HepG2 (cell line): ENCODE results near the gene KISS1R. TPM values are rescaled to one million over a fixed set of nuclear protein-coding genes. Genes with fewer than 3 reads are reported as not detected.

Source experiments
- CHD4 ChIP-seq: fragments of 200-600 bp; sonication (generic); IDR thresholded peaks from 2 replicates; pipeline ENCODE4 v1.7.0; 2017; ENCODE audit warnings: mild to moderate bottlenecking, low read length, borderline replicate concordance
- EHMT2 ChIP-seq: fragments of 200-600 bp; sonication (generic); IDR thresholded peaks from 2 replicates; pipeline ENCODE4 v1.7.0; 2017; ENCODE audit warnings: antibody characterized with exemption, low read depth, low read length, borderline replicate concordance
- MEF2D ChIP-seq: sonication (generic); formaldehyde crosslinking; IDR thresholded peaks from 2 replicates; pipeline ENCODE4 v1.5.1; 2020; ENCODE audit warnings: mild to moderate bottlenecking, missing genetic modification reagents
- PHB2 ChIP-seq: fragments of 450-650 bp; IDR thresholded peaks from 2 replicates; pipeline ENCODE4 v1.6.1; 2018; ENCODE audit not compliant: partially characterized antibody
- PITX1 ChIP-seq: sonication (generic); formaldehyde crosslinking; IDR thresholded peaks from 2 replicates; pipeline ENCODE4 v1.5.1; 2020; ENCODE audit warnings: mild to moderate bottlenecking, missing genetic modification reagents
- RARA ChIP-seq: IDR thresholded peaks from 2 replicates; pipeline ENCODE4 v1.6.1; 2016; ENCODE audit warnings: missing genetic modification reagents, missing compliant biosample characterization
- RFXANK ChIP-seq: IDR thresholded peaks from 2 replicates; pipeline ENCODE4 v1.6.1; 2016
- SMAD9 ChIP-seq: sonication (generic); formaldehyde crosslinking; IDR thresholded peaks from 2 replicates; pipeline ENCODE4 v1.5.1; 2020; ENCODE audit warnings: mild to moderate bottlenecking, missing genetic modification reagents
- TARDBP ChIP-seq: sonication (generic); formaldehyde crosslinking; IDR thresholded peaks from 2 replicates; pipeline ENCODE4 v1.8.0; 2022; ENCODE audit warnings: mild to moderate bottlenecking, missing genetic modification reagents
- ZBTB33 ChIP-seq: sonication (generic); formaldehyde crosslinking; IDR thresholded peaks from 2 replicates; pipeline ENCODE4 v1.4.0; 2020; ENCODE audit warnings: missing genetic modification reagents
- ZBTB42 ChIP-seq: sonication (generic); formaldehyde crosslinking; IDR thresholded peaks from 2 replicates; pipeline ENCODE4 v1.5.0; 2020; ENCODE audit warnings: mild to moderate bottlenecking, missing genetic modification reagents
- ZKSCAN1 ChIP-seq: fragments of 150-350 bp; IDR thresholded peaks from 2 replicates; pipeline ENCODE4 v1.6.1; 2014; ENCODE audit warnings: low read length
- ZNF251 ChIP-seq: sonication (generic); formaldehyde crosslinking; IDR thresholded peaks from 2 replicates; pipeline ENCODE4 v1.9.0; 2021; ENCODE audit warnings: mild to moderate bottlenecking, missing genetic modification reagents
- ZNF547 ChIP-seq: sonication (generic); formaldehyde crosslinking; IDR thresholded peaks from 2 replicates; pipeline ENCODE4 v1.5.1; 2020; ENCODE audit warnings: mild to moderate bottlenecking, missing genetic modification reagents
- ZNF605 ChIP-seq: sonication (generic); formaldehyde crosslinking; IDR thresholded peaks from 2 replicates; pipeline ENCODE4 v1.8.0; 2022; ENCODE audit warnings: mild to moderate bottlenecking, missing genetic modification reagents
- polyA plus RNA-seq, 8 experiments: library from polyadenylated mRNA; depleted of rRNA in 3 of 8; stranded (reverse) in 7 of 8; unstranded in 1 of 8; fragments of >200 nt; fragmentation: Illumina TruSeq in 4 of 8; extraction: Trizol in 4 of 8; gene quantifications; 2 replicates each; pipeline versions ENCODE4 v1.2.1 to v1.2.3, GENCODE V29; 2011 to 2016; ENCODE audit warnings: low read depth in 4 of 8, missing spikeins in 1 of 8, mixed read lengths in 1 of 8; ENCODE audit not compliant: insufficient read depth in 1 of 8
- total RNA-seq, 5 experiments: library from RNA; depleted of rRNA; stranded (reverse); fragments of >200 nt; fragmentation: Illumina TruSeq; extraction: Trizol; gene quantifications; 2 replicates each; pipeline ENCODE4 v1.2.3, GENCODE V29; 2016; ENCODE audit warnings: low read depth in 1 of 5
- TF ChIP-seq, protein P1 (sequence below): sonication (generic); formaldehyde crosslinking; IDR thresholded peaks from 2 replicates; pipeline ENCODE4 v1.9.0; 2021; ENCODE audit warnings: missing genetic modification reagents, borderline replicate concordance
- TF ChIP-seq, protein P2 (sequence below): sonication (generic); formaldehyde crosslinking; conservative IDR thresholded peaks from 2 replicates; pipeline ENCODE4 v1.8.0; 2022; ENCODE audit warnings: mild to moderate bottlenecking, moderate library complexity, missing genetic modification reagents

Gene KISS1R
- total and polyA plus RNA-seq, 2 of the 13 experiments (the other 11 are each of a cell fraction or from before 2014, with no cell fraction given) = 1.1 to 10.2 TPM

DNA sequence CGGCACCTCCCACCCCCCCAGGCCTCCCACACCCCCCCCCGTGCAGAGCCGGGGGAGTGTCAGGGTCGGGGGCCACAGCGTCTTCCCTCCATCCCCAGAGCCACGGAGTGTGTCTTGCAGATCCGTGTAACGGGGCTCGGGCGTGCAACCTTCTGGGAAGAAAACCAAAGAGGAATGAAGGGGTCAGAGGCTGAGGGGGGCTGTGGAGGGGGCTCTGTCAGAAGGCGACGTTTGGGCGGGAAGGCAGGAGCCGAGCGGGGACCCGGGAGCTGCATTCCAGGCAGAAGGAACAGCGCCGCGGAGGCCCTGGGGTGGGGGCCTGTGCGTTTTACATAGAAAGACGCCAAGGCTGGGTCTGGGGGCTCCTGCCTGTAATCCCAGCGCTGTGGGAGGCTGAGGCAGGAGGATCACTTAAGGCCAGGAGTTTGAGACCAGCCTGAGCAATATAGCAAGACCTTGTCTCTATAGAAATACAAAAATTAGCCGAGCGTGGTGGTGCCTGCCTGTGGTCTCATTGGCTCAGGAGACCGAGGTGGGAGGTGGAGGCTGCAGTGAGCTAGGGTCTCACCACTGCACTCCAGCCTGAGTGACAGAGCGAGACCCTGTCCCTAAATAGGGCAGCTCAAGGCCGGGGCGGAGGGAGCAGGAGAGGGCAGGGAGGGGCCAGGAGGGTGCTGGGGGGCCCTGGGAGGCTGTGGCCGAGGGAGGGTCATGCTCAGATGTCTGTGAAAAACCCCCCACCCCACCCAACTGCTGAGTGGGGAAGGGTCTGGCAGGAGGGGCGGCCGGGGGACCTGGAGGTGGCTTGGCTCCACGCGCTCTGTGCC lies 36.5 kb downstream of the KISS1R start (continued):
- TF ChIP-seq ZKSCAN1 = no peak
- TF ChIP-seq ZNF547 (CRISPR knock-in tag) = no peak
- no peak for TF ChIP-seq EHMT2
- TF ChIP-seq TARDBP (CRISPR knock-in tag) = 0 out of 2 replicates have a peak, but pooled peaks have one; percentile 26
- TF ChIP-seq ZBTB33 (CRISPR knock-in tag) = 0 out of 2 replicates have a peak, but pooled peaks have one; percentile 8
- TF ChIP-seq PITX1 (CRISPR knock-in tag) = no peak
- TF ChIP-seq, protein P1, sequence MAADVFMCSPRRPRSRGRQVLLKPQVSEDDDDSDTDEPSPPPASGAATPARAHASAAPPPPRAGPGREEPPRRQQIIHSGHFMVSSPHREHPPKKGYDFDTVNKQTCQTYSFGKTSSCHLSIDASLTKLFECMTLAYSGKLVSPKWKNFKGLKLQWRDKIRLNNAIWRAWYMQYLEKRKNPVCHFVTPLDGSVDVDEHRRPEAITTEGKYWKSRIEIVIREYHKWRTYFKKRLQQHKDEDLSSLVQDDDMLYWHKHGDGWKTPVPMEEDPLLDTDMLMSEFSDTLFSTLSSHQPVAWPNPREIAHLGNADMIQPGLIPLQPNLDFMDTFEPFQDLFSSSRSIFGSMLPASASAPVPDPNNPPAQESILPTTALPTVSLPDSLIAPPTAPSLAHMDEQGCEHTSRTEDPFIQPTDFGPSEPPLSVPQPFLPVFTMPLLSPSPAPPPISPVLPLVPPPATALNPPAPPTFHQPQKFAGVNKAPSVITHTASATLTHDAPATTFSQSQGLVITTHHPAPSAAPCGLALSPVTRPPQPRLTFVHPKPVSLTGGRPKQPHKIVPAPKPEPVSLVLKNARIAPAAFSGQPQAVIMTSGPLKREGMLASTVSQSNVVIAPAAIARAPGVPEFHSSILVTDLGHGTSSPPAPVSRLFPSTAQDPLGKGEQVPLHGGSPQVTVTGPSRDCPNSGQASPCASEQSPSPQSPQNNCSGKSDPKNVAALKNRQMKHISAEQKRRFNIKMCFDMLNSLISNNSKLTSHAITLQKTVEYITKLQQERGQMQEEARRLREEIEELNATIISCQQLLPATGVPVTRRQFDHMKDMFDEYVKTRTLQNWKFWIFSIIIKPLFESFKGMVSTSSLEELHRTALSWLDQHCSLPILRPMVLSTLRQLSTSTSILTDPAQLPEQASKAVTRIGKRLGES = no peak
- TF ChIP-seq RARA = no peak
- no peak for TF ChIP-seq ZNF251 (CRISPR knock-in tag)
- TF ChIP-seq CHD4 = 0 out of 2 replicates have a peak, but pooled peaks have one; percentile 51
- TF ChIP-seq SMAD9 = no peak
- TF ChIP-seq MEF2D (CRISPR knock-in tag) = no peak
- no peak; the same call in 1 of the 2 replicates for TF ChIP-seq ZNF605
- TF ChIP-seq, protein P2, sequence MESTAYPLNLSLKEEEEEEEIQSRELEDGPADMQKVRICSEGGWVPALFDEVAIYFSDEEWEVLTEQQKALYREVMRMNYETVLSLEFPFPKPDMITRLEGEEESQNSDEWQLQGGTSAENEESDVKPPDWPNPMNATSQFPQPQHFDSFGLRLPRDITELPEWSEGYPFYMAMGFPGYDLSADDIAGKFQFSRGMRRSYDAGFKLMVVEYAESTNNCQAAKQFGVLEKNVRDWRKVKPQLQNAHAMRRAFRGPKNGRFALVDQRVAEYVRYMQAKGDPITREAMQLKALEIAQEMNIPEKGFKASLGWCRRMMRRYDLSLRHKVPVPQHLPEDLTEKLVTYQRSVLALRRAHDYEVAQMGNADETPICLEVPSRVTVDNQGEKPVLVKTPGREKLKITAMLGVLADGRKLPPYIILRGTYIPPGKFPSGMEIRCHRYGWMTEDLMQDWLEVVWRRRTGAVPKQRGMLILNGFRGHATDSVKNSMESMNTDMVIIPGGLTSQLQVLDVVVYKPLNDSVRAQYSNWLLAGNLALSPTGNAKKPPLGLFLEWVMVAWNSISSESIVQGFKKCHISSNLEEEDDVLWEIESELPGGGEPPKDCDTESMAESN (CRISPR knock-in tag) = no peak
- TF ChIP-seq PHB2 = no peak
- TF ChIP-seq RFXANK = no peak
- TF ChIP-seq ZBTB42 (CRISPR knock-in tag) = 0 out of 2 replicates have a peak, but pooled peaks have one; percentile 51
